Mucosa of descending colon (tissue), 3 donors: ENCODE data around the gene MXRA7. TPM values are rescaled to one million over a fixed set of nuclear protein-coding genes. Genes with fewer than 3 reads are reported as not detected.

ENCODE experiments used
- ATAC-seq: fragments of 200-7000 bp; cut with Tn5 transposase; one replicate; pipeline ENCODE4 v1.9.1; 2020; ENCODE audit warnings: mild to moderate bottlenecking, moderate library complexity
- DNase-seq, 3 donors: peaks; one replicate each; pipeline ENCODE4 v3.0.0-alpha.2; 2020
- H3K36me3 ChIP-seq: fragments of 200-600 bp; one replicate; pipeline ENCODE4 v1.8.0; 2021; ENCODE audit warnings: low read depth, mild to moderate bottlenecking
- H3K4me1 ChIP-seq: fragments of 200-600 bp; one replicate; pipeline ENCODE4 v1.8.0; 2021; ENCODE audit warnings: low read depth, mild to moderate bottlenecking
- H3K4me3 ChIP-seq: fragments of 200-600 bp; one replicate; pipeline ENCODE4 v1.8.0; 2021; ENCODE audit warnings: mild to moderate bottlenecking
- H3K9me3 ChIP-seq: fragments of 200-600 bp; one replicate; pipeline ENCODE4 v1.8.0; 2021; ENCODE audit warnings: mild to moderate bottlenecking
- intact Hi-C, 2 donors: fragments of 100-400 bp; cut with DNase I in 1 of 2; cut with micrococcal nuclease in 1 of 2; formaldehyde crosslinking; loops; one replicate each; pipeline versions ENCODE4 v1.11.0 to v1.11.1; 2022; cut with DNase I, micrococcal nuclease
- total RNA-seq, 3 donors: library from RNA; stranded (reverse); fragmentation: NEBNext Ultra II Directional in 2 of 3; extraction: Animal tissue kit (Norgen Biotek cat#: 25700) in 2 of 3; gene quantifications; one replicate each; pipeline versions ENCODE4 v1.2.1 to v1.2.4, GENCODE V29; 2021 to 2023
- TF ChIP-seq, protein P1 (sequence below): fragments of 200-600 bp; IDR thresholded peaks from one replicate; pipeline ENCODE4 v1.8.0; 2022; ENCODE audit warnings: antibody characterized with exemption, mild to moderate bottlenecking
- donor health status: DM: no; HTN: no; CAD: no; lungs with moderate emphysema.
- donor health status: DM: no; HTN: no; CAD: no.
- donor health status: DM: no; HTN: yes; CAD: no.

MXRA7 gene
- total RNA-seq, 3 donors from 2014 or later, result 11.4 to 214 (median 24.5) TPM

DNA sequence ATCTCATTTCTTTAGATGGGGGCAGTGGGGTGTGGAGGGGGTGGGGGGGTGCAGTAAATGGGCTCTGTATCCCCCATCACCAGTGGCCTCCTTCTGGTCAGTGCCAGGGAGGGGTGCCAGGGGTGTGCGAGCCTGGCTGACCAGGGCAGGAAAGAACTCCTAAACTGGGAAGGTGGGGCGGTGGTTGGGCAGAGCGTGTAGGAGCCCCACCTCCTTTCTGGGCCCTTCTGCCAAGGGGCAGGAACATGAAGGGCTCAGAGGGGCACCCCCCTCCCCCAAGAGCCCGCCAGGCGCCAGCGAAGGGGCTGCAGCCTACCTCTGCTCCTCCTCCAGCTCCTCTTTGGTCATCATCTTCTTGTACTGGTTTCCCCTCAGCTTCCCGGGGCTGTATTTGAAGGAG lies 26.0 kb downstream of the MXRA7 start:
- ATAC-seq, result no peak
- no peaks in the 10 kb centered on the region for H3K9me3 ChIP-seq
- TF ChIP-seq, protein P1, sequence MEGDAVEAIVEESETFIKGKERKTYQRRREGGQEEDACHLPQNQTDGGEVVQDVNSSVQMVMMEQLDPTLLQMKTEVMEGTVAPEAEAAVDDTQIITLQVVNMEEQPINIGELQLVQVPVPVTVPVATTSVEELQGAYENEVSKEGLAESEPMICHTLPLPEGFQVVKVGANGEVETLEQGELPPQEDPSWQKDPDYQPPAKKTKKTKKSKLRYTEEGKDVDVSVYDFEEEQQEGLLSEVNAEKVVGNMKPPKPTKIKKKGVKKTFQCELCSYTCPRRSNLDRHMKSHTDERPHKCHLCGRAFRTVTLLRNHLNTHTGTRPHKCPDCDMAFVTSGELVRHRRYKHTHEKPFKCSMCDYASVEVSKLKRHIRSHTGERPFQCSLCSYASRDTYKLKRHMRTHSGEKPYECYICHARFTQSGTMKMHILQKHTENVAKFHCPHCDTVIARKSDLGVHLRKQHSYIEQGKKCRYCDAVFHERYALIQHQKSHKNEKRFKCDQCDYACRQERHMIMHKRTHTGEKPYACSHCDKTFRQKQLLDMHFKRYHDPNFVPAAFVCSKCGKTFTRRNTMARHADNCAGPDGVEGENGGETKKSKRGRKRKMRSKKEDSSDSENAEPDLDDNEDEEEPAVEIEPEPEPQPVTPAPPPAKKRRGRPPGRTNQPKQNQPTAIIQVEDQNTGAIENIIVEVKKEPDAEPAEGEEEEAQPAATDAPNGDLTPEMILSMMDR, result no peak
- H3K36me3 ChIP-seq, result no peaks in the 10 kb centered on the region
- H3K4me1 ChIP-seq, result peaks cover 8% of the 10 kb centered on the region
- intact Hi-C loops, result no loop called here
- DNase-seq, result peak in 1 of 3 donors; percentile 40
- no peak overlapping the region for H3K4me3 ChIP-seq

- H3K4me1 ChIP-seq, result peaks cover 10% of the 10 kb centered on the region
- no peak overlapping the region for H3K4me3 ChIP-seq
- no peaks in the 10 kb centered on the region for H3K36me3 ChIP-seq
- no peak for ATAC-seq
- DNase-seq, result peak in 1 of 3 donors; percentile 38
- TF ChIP-seq, protein P1, result no peak
- intact Hi-C loops, result no loop called here
- no peaks in the 10 kb centered on the region for H3K9me3 ChIP-seq
Measured at GRCh38 chr17:76683921-76684745, 26.6 kb downstream of the MXRA7 start.

DNA sequence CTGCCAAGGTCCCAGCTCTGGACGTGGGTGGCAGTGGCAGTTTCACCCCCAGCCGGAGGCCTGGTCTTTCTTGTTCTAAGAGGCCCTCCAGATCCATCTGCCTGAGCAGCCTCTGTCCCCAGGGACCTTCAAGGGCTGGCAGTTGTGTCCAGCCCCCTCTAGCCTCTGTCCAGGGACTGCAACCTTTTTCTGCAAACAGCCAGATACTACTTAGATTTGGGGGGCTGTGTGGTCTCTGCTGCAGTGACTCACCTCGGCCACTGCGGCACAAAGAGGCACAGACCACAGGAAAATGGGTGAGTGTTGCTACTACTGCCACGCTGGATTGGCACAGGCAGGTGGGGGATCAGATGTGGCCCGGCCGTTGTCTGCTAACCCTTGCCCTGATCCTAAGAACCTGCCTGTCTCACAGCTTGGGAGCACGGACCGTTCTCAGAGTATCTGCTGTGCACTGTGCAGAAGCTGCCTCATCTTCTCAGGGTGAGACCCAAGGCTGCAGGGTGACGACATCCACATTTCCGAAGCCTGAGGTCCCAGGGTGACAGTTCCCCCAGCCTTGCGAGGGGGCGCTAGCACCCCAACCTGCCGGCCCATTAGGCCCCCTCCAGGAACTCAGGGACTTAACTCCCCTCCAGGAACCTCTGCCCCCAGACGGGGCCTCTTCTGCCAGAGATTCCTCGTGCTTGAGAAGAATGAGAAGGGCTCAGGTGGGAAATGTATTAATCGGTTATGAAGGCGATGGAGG lies 27.6 kb downstream of the MXRA7 start:
- H3K4me3 ChIP-seq, result no peak overlapping the region
- H3K4me1 ChIP-seq, result peaks cover 18% of the 10 kb centered on the region
- ATAC-seq (no peak), DNase-seq (peak in 1 of 3 donors; percentile 25)
- no peaks in the 10 kb centered on the region for H3K9me3 ChIP-seq
- no peaks in the 10 kb centered on the region for H3K36me3 ChIP-seq
- TF ChIP-seq, protein P1, result no peak
- intact Hi-C loops, result no loop called here

DNA sequence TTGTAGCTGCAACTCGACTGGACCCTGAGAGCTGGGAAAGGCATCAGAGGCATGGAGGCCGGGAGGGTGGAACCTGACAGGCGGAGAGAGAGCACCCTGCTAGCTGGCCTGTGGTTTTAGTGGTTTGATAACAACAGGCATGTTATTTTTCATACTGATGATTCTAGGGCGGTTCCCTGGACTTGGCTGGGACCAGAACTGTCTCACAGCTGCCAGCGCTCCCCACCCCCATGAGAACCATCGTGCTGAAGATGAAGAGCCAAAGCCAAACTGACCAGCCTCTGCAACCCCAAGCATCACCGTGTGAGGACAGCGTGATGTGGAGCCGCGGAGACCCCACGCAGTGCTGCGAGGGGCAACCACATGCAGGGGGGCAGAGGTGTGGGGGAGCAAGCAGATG lies 28.5 kb downstream of the MXRA7 start:
- Histone ChIP-seq H3K9me3 (no peaks in the 10 kb centered on the region), H3K36me3 (no peaks in the 10 kb centered on the region), H3K4me3 (no peak overlapping the region), H3K4me1 (peaks cover 18% of the 10 kb centered on the region)
- DNase-seq, result peak in 1 of 3 donors; percentile 35
- ATAC-seq, result no peak
- intact Hi-C loops, result no loop called here
- TF ChIP-seq, protein P1, result no peak

GRCh38 chr17:76681222-76682137 lies 29.3 kb downstream of the MXRA7 start:
- intact Hi-C loops, result no loop called here

More at GRCh38 chr17:76681222-76682137, 29.3 kb downstream of the MXRA7 start:
- H3K9me3 ChIP-seq, result no peaks in the 10 kb centered on the region
- peak; percentile 63 for ATAC-seq
- peaks cover 18% of the 10 kb centered on the region for H3K4me1 ChIP-seq
- TF ChIP-seq, protein P1, result peak; percentile 77
- H3K4me3 ChIP-seq, result no peak overlapping the region
- DNase-seq, result peak; percentile 74 to 90 (median 84)
- no peaks in the 10 kb centered on the region for H3K36me3 ChIP-seq
